OCI-LY1 (cell line): ENCODE results near the gene EDN3.

Experiments
- EZH2 ChIP-seq: fragments of 200-600 bp; sonication (generic), shearing (Covaris generic); IDR thresholded peaks from 2 replicates; pipeline ENCODE4 v1.8.0; 2017; ENCODE audit warnings: borderline replicate concordance, mixed run types, mild to moderate bottlenecking, antibody characterized with exemption, low read length, moderate library complexity, mixed read lengths
- TF ChIP-seq, protein P1 (sequence below): fragments of 200-600 bp; sonication (generic), shearing (Covaris generic); IDR thresholded peaks from 2 replicates; pipeline ENCODE4 v1.5.1; 2017; ENCODE audit warnings: mild to moderate bottlenecking, antibody characterized with exemption, low read length, moderate library complexity, mixed read lengths

DNA sequence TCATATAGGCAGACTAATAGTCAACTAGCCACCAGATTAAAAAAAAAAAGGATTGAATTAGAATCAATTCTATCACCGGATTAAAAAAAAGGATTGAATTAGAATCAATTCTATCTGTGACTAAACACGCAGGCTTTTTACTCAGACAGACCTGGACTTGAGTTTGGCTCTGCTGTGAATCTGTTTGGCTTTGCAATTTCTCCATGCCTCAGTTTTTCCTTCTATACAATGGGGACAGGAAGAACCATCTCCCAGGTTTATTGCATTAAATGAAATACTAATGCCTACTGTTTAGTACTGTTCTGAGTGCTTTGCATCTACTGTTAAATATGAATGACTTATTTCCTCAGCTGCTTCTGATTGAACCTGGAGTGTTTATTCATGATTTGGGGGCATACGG, 30.0 kb upstream of the EDN3 start:
- TF ChIP-seq, protein P1, sequence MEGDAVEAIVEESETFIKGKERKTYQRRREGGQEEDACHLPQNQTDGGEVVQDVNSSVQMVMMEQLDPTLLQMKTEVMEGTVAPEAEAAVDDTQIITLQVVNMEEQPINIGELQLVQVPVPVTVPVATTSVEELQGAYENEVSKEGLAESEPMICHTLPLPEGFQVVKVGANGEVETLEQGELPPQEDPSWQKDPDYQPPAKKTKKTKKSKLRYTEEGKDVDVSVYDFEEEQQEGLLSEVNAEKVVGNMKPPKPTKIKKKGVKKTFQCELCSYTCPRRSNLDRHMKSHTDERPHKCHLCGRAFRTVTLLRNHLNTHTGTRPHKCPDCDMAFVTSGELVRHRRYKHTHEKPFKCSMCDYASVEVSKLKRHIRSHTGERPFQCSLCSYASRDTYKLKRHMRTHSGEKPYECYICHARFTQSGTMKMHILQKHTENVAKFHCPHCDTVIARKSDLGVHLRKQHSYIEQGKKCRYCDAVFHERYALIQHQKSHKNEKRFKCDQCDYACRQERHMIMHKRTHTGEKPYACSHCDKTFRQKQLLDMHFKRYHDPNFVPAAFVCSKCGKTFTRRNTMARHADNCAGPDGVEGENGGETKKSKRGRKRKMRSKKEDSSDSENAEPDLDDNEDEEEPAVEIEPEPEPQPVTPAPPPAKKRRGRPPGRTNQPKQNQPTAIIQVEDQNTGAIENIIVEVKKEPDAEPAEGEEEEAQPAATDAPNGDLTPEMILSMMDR, result no peak
- TF ChIP-seq EZH2, result no peak
